ENCODE data around the gene ST6GALNAC2. TPM values are rescaled to one million over a fixed set of nuclear protein-coding genes. Genes with fewer than 3 reads are reported as not detected.

Gene ST6GALNAC2
- polyA plus RNA-seq, 1 donor (not counting 4 experiments of a cell fraction or from before 2014, with no cell fraction given): 45.8 TPM

DNA sequence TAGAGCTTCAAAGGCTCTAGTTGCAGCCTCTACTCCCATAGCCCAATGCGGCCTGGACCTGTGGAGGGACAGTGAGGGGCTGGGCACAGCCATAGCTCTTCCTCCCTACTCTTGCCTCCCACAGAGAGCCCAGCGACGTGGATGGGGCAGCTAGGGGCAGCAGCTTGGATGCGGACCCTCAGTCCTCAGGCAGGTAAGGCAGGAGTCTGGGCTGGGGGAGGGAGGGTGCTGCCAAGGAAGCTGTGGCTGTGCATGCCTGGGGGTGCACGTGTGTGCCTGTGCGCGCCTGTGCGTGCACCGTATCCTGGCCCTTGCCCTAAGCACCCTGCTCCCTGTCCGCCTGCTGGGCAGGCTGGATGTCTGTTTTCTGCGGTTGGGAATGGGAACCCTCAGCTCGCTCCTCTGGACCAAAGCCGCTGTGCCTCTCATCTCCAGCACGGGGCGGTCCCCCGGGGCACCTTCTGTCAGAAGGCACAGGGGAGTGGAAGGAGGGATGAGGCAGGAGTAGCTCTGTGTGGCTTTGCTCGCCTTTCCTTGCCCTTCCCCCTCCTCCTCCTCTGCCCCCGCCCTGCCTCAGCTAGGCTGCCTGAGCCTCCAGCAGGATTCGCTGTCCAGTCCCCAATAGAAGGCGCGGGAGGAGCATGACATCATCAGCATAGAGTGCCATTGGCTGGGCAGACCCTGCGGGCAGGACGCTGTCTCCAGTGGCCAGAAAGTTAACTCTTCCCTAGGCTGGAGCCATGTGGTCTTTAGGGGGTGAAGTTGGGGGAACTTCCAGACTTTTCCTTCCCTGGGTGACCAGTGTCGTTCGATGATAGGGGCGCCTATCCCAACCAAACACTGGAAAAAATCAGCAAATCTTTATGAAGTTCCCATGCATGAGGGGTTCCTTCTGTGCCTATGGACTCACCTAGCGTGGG is 45.0 kb downstream of the ST6GALNAC2 start:
- peak overlapping the region; percentile 58 for H3K9ac ChIP-seq (ENCODE audit: control insufficient read depth, extremely low read depth, insufficient read depth, low read length)
- peak overlapping the region; percentile 76 for H3K4me2 ChIP-seq (ENCODE audit: control insufficient read depth, extremely low read depth, insufficient read depth, low read depth, low read length)
- H3K4me3 ChIP-seq (ENCODE audit: control insufficient read depth in 2 of 3, extremely low read depth in 1 of 3, insufficient read depth in 2 of 3, low read depth in 1 of 3, low read length in 3 of 3): peak overlapping the region; percentile 18 to 39 (median 19)
- H4K20me1 ChIP-seq (ENCODE audit: control insufficient read depth, extremely low read depth, insufficient read depth, low read length): no peaks in the 10 kb centered on the region
- no peaks in the 10 kb centered on the region for H3K79me2 ChIP-seq (ENCODE audit: control insufficient read depth, insufficient read depth, low read length)
- peaks cover 0 to 7% of the 10 kb centered on the region in 2 experiments for H3K36me3 ChIP-seq (ENCODE audit: control insufficient read depth in 2 of 2, extremely low read depth in 1 of 2, insufficient read depth in 2 of 2, low read length in 2 of 2)
- dilution Hi-C loops (cut with MboI; ENCODE audit: extremely low pct_ligation_motif_present, low sequenced_read_pairs): no loop called here
- peak overlapping the region; percentile 54 for H2AFZ ChIP-seq (ENCODE audit: control insufficient read depth, low read length)
- H3K9me3 ChIP-seq (ENCODE audit: control insufficient read depth, low read depth, low read length): no peaks in the 10 kb centered on the region
- H3K27ac ChIP-seq (ENCODE audit: control insufficient read depth, insufficient read depth, low read length): no peak overlapping the region
- peaks cover 17% of the 10 kb centered on the region for H3K4me1 ChIP-seq (ENCODE audit: control insufficient read depth, extremely low read depth, insufficient read depth, low read length)
- no peak for TF ChIP-seq EZH2 (IDR thresholded peaks at IDR 0.05; ENCODE audit: low read length)
- TF ChIP-seq, protein P1, sequence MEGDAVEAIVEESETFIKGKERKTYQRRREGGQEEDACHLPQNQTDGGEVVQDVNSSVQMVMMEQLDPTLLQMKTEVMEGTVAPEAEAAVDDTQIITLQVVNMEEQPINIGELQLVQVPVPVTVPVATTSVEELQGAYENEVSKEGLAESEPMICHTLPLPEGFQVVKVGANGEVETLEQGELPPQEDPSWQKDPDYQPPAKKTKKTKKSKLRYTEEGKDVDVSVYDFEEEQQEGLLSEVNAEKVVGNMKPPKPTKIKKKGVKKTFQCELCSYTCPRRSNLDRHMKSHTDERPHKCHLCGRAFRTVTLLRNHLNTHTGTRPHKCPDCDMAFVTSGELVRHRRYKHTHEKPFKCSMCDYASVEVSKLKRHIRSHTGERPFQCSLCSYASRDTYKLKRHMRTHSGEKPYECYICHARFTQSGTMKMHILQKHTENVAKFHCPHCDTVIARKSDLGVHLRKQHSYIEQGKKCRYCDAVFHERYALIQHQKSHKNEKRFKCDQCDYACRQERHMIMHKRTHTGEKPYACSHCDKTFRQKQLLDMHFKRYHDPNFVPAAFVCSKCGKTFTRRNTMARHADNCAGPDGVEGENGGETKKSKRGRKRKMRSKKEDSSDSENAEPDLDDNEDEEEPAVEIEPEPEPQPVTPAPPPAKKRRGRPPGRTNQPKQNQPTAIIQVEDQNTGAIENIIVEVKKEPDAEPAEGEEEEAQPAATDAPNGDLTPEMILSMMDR (optimal IDR thresholded peaks at IDR 0.05 in 1 of 3, IDR thresholded peaks at IDR 0.05 in 1 of 3, conservative IDR thresholded peaks at IDR 0.05 in 1 of 3; ENCODE audit: extremely low read depth in 1 of 3, insufficient read depth in 2 of 3, low read length in 3 of 3): peak in 1 of 3 experiments; percentile 27
- peaks cover 55% of the 10 kb centered on the region for H3K27me3 ChIP-seq (ENCODE audit: control insufficient read depth, extremely low read depth, insufficient read depth, low read length)
- H3K9me1 ChIP-seq (ENCODE audit: control insufficient read depth, extremely low read depth, insufficient read depth, low read length): no peaks in the 10 kb centered on the region
- FAIRE-seq: peak; percentile 99
- DNase-seq (ENCODE audit: low read depth, low spot score): no peak

DNA sequence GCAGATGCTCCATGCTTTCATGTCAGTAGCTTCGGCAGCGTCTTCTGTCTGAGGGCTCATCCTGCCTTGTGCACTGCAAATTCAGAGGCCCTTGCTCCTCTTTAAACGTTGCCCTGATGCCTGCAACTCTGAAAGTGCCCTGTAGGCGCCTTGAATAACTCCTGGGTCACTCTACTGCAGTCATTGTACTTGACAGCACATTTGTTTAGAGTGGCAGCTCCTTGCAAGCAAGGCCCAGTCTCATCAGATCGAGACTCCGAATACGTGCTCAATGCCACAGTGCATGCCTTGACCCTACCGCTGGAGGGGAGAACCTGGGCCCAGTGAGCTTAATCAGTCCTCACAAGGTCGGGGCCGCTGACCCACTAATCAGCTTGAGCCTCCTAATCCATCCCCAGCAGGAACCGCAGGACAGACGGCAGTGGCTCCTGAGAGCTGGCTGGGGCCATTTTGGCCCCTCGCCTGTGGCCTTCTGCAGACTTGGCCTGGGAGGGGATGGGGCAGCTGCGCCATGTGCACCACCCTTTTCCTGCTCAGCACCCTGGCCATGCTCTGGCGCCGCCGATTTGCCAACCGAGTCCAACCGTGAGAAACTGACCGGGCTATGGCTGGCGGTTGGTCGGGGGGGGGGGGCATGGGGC is 45.9 kb downstream of the ST6GALNAC2 start, which contains the start of gene PRCD:
PRCD (plus strand) TSS at position 414 of the 641 bp plus-strand sequence; CDS start at position 512, 98 bp downstream.
- Histone ChIP-seq H3K27me3 (ENCODE audit: control insufficient read depth, extremely low read depth, insufficient read depth, low read length) (peaks cover 49% of the 10 kb centered on the region), H2AFZ (ENCODE audit: control insufficient read depth, low read length) (peak within 1 kb of the TSS; percentile 54), H3K9me1 (ENCODE audit: control insufficient read depth, extremely low read depth, insufficient read depth, low read length) (no peaks in the 10 kb centered on the region), H4K20me1 (ENCODE audit: control insufficient read depth, extremely low read depth, insufficient read depth, low read length) (no peaks in the 10 kb centered on the region), H3K9me3 (ENCODE audit: control insufficient read depth, low read depth, low read length) (no peaks in the 10 kb centered on the region), H3K4me2 (ENCODE audit: control insufficient read depth, extremely low read depth, insufficient read depth, low read depth, low read length) (peak within 1 kb of the TSS; percentile 76), H3K79me2 (ENCODE audit: control insufficient read depth, insufficient read depth, low read length) (no peaks in the 10 kb centered on the region), H3K4me1 (ENCODE audit: control insufficient read depth, extremely low read depth, insufficient read depth, low read length) (peaks cover 23% of the 10 kb centered on the region), H3K27ac (ENCODE audit: control insufficient read depth, insufficient read depth, low read length) (no peak within 1 kb of the TSS), H3K4me3 (ENCODE audit: control insufficient read depth in 2 of 3, extremely low read depth in 1 of 3, insufficient read depth in 2 of 3, low read depth in 1 of 3, low read length in 3 of 3) (peak within 1 kb of the TSS; percentile 18 to 39 (median 19)), H3K36me3 (ENCODE audit: control insufficient read depth in 2 of 2, extremely low read depth in 1 of 2, insufficient read depth in 2 of 2, low read length in 2 of 2) (peaks cover 0 to 3% of the 10 kb centered on the region in 2 experiments), H3K9ac (ENCODE audit: control insufficient read depth, extremely low read depth, insufficient read depth, low read length) (peak within 1 kb of the TSS; percentile 58)
- DNase-seq (ENCODE audit: low read depth, low spot score): no peak
- dilution Hi-C loops (cut with MboI; ENCODE audit: extremely low pct_ligation_motif_present, low sequenced_read_pairs): no loop called here
- TF ChIP-seq, protein P1 (optimal IDR thresholded peaks at IDR 0.05 in 1 of 3, IDR thresholded peaks at IDR 0.05 in 1 of 3, conservative IDR thresholded peaks at IDR 0.05 in 1 of 3; ENCODE audit: extremely low read depth in 1 of 3, insufficient read depth in 2 of 3, low read length in 3 of 3): peak in 1 of 3 experiments; percentile 11
- no peak for TF ChIP-seq EZH2 (IDR thresholded peaks at IDR 0.05; ENCODE audit: low read length)
- FAIRE-seq: peak; percentile 41
